ENCODE data around the gene MBNL3. TPM values are rescaled to one million over a fixed set of nuclear protein-coding genes. Genes with fewer than 3 reads are reported as not detected.

MBNL3 gene
- total and polyA plus RNA-seq, 2 donors: 11.5 to 44.1 TPM

DNA sequence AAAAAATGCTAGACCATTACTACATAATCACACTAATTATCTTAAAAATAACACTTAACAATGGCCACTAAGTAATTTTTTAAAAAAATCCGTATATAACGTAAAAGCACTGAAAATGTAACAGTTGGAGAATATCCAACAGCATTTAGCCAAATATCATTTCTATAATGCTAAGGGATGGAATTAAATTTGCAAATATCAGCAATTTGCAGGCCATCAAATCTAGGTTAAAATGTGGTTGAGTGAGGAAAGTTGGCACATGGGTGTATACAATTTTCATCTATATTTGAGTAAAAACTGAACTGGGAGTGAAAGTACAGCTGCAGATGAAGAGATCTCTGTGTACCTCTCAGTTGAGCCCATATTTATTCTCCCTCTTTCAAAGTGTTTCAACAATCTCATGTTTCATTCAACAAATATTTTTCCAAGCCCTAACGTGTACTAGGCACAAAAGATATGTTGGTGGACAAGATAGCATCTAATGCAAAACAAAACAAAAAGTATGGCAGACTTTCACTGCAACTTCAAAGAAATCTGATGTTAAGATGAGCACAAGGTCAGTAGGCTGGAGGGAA, 63.0 kb downstream of the MBNL3 start:
- DNase-seq (ENCODE audit: extremely low spot score): no peak
- H3K36me3 ChIP-seq (ENCODE audit: insufficient read depth): no peaks in the 10 kb centered on the region
- WGBS: 61% methylated on average over 3 of the region's 3 CpGs
- no peak overlapping the region for H3K27ac ChIP-seq (ENCODE audit: low read depth)
- H3K4me3 ChIP-seq (ENCODE audit: low read depth, low read length): no peak overlapping the region
- H3K4me1 ChIP-seq (ENCODE audit: insufficient read depth): no peaks in the 10 kb centered on the region

DNA sequence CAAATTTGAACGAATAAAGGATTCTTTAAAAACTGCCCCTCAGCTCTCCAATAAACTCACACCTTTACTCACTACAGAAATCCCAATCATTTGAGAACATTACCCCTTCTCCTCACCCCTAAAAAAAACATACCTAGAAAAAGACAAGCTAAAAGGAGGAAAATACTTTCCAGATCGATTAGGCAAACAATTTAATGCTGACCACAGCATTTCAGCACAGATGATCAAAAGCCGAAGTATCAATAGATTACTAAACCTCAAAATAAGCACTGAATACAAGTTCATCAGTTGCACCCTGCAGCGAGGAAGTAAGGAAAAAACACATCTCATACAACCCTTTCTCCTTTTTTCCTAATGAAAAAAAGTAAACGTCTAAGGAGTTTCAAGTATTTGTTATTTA, 65.5 kb downstream of the MBNL3 start:
- Histone ChIP-seq H3K4me3 (ENCODE audit: low read depth, low read length) (no peak overlapping the region), H3K27ac (ENCODE audit: low read depth) (no peak overlapping the region), H3K36me3 (ENCODE audit: insufficient read depth) (no peaks in the 10 kb centered on the region), H3K4me1 (ENCODE audit: insufficient read depth) (no peaks in the 10 kb centered on the region)
- DNase-seq (ENCODE audit: extremely low spot score): no peak
- WGBS: 48% methylated on average over 5 of the region's 5 CpGs

DNA sequence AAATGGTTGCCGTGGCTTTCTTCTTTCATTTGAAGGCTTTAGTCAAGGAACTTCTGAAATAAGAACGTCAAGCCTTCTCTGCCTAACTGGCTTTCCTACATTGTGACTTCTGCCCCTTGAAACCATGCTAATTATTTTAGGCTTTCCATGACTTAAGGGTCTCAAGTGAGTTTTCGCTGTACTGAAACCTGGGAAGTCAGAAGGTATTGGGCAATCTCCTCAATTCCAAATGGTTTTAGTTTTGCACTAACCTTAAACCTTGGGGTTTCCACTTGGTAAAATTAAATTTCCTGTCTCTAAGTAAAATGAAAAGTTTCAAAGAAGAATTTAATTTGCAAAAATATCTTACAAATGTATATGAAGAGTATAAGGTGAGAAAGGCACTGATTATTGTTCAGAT, 73.8 kb downstream of the MBNL3 start:
- WGBS: over 99% methylated on average over 3 of the region's 3 CpGs
- H3K4me3 ChIP-seq (ENCODE audit: low read depth, low read length): no peak overlapping the region
- no peaks in the 10 kb centered on the region for H3K36me3 ChIP-seq (ENCODE audit: insufficient read depth)
- no peak for DNase-seq (ENCODE audit: extremely low spot score)
- H3K27ac ChIP-seq (ENCODE audit: low read depth): no peak overlapping the region
- H3K4me1 ChIP-seq (ENCODE audit: insufficient read depth): no peaks in the 10 kb centered on the region

DNA sequence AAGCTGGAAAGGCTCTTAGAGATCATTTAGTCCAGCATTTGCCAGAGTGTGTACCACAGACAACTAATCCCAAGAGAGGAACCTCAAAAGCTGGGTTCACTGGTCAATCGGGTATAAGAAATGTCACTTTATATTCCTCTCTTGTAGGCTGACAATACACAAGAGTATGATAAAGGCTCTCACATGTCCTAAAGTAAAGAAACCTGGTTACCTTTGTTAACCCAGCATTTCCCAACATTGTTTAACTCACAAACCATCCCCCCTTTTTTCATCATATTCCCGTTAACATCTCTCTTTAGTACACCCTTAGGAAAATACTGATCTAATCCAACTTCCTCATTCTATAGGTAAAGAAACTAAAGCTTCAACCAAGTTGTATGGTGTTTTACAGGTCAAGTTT, 74.4 kb downstream of the MBNL3 start:
- no peak overlapping the region for H3K27ac ChIP-seq (ENCODE audit: low read depth)
- no peak overlapping the region for H3K4me3 ChIP-seq (ENCODE audit: low read depth, low read length)
- WGBS: 98% methylated on average over 2 of the region's 2 CpGs
- H3K36me3 ChIP-seq (ENCODE audit: insufficient read depth): no peaks in the 10 kb centered on the region
- no peaks in the 10 kb centered on the region for H3K4me1 ChIP-seq (ENCODE audit: insufficient read depth)
- DNase-seq (ENCODE audit: extremely low spot score): no peak

DNA sequence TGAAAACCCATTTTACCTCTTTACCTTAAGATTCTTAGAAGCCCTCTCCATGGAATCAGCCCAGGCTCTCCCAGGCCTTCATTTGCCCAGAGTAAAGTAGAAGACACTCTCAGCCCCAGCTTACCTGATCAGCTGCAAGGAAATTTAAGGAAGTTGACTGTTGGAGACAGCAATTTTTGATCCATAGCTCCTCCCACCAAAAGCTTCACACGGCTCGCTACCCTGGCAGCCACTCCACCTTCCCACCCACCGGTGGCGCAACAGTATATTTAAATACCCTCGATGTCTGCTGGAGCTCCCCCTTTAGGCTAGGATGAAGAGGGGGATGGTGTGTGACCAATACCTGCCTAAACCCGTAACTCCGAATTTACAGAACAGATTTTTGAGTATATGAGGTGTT, 75.4 kb downstream of the MBNL3 start:
- H3K27ac ChIP-seq (ENCODE audit: low read depth): no peak overlapping the region
- no peak overlapping the region for H3K4me3 ChIP-seq (ENCODE audit: low read depth, low read length)
- H3K4me1 ChIP-seq (ENCODE audit: insufficient read depth): no peaks in the 10 kb centered on the region
- DNase-seq (ENCODE audit: extremely low spot score): no peak
- H3K36me3 ChIP-seq (ENCODE audit: insufficient read depth): no peaks in the 10 kb centered on the region
- 66% methylated on average over 7 of the region's 7 CpGs for WGBS

DNA sequence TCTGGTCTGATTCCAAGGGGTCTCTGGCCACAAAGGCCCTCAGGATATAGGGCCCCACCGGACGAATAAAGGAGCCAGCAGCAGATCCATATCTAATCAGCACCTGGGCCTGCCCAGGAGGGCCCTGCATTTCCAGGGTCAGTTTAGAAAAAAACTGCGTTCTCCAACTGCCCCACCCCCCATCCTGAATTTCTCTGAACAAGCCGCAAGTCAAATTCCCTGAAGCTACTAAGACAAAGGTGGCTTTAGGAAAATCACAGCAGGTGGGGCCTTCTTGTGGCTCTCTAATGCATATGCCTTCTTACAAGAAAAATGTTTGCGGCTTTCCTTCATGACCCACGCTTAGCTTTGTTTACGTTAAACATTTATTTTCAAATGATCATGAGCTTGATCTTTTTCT, 76.6 kb downstream of the MBNL3 start:
- Histone ChIP-seq H3K4me3 (ENCODE audit: low read depth, low read length) (no peak overlapping the region), H3K4me1 (ENCODE audit: insufficient read depth) (no peaks in the 10 kb centered on the region), H3K27ac (ENCODE audit: low read depth) (no peak overlapping the region), H3K36me3 (ENCODE audit: insufficient read depth) (no peaks in the 10 kb centered on the region)
- 66% methylated on average over 7 of the region's 7 CpGs for WGBS
- no peak for DNase-seq (ENCODE audit: extremely low spot score)

DNA sequence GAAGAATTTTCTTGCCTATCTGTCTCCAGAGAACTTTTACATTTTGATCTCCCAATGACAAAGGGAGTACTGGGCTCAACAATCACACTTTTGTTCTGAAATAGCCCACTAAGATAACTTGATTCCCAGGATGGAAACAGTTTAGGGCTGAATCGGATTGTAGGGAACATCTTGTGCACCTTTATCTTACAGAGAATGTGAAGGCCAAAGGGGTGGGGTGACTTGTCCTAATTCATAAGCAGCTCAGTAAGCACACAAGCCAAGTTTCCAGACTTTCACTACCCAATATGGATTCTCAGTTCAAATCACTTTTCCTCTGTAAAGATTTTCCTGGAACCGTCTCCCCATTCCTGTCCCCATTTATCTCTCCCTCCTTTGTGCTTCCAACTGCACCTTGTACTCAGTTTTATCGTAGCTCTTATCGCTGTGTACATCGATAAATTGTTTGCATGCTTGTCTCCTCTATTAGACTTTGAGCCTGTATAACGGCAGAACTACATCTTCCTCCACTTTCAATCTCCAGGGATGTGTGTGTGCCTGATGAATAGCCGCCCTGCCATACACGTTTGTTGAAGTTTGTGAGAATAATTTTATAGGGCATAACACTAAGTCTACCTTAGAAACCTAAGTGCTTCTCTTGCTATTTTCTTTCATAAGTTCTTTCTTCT, 77.4 kb downstream of the MBNL3 start:
- Histone ChIP-seq H3K27ac (ENCODE audit: low read depth) (no peak overlapping the region), H3K4me1 (ENCODE audit: insufficient read depth) (no peaks in the 10 kb centered on the region), H3K36me3 (ENCODE audit: insufficient read depth) (no peaks in the 10 kb centered on the region), H3K4me3 (ENCODE audit: low read depth, low read length) (no peak overlapping the region)
- 38% methylated on average over 8 of the region's 8 CpGs for WGBS
- DNase-seq (ENCODE audit: extremely low spot score): no peak

DNA sequence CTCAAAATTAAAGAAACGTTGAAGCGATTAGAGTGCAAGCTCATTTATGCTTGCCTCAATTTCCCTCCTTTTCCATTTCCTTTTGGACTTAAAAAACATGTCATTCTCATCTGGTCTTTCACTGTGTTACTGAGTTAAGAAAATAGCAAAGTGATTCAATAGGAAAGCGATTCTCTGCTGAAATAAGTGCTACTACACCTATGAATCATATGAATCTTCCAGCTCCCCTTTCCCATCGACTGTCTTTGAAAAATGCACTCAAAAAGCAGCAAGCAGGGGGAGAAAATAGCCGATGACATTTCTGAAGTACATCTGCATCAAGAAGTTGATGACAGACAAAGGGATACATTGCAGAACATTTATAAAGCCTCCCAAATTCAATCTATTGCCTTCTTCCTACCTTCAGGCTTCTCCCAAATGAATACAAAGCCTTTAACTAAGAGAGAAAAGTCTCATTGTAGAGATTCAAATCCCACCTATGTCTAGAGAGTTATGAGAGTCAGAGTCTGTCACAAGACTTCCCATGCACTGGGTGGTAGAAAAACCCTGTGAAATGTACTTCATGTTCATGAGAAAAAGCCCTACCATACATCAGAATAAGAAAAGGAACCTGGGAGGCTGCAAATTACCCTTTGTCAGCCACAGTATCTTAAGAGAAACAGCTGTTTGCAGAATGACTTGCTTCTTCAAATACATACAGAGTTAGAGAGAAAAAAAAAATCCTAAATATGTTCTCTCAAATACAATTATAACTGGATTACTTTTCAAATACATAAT, 78.9 kb downstream of the MBNL3 start:
- H3K4me3 ChIP-seq (ENCODE audit: low read depth, low read length): no peak overlapping the region
- WGBS: 51% methylated on average over 5 of the region's 5 CpGs
- no peak overlapping the region for H3K27ac ChIP-seq (ENCODE audit: low read depth)
- no peak for DNase-seq (ENCODE audit: extremely low spot score)
- H3K36me3 ChIP-seq (ENCODE audit: insufficient read depth): no peaks in the 10 kb centered on the region
- no peaks in the 10 kb centered on the region for H3K4me1 ChIP-seq (ENCODE audit: insufficient read depth)

DNA sequence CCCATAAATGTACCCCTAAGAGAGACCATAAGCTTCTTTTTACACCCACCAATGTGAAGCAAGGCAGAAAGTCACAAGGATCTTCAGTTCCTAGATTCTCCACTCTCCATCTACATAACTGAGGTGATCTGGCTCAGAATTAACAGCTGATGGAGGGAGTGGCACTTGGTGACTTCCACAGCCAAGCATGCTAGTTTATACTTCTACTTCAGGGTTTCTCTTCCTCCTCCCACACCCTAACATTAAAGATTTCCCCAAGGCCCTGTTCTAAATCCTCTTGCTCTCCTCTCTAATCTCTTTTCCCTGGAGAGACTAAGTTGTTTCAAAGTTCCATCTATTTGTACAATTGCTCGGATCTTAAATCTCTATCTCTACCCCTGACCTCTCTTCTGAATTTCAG, 81.1 kb downstream of the MBNL3 start:
- 21% methylated on average over 1 of the region's 1 CpG for WGBS
- Histone ChIP-seq H3K4me3 (ENCODE audit: low read depth, low read length) (no peak overlapping the region), H3K36me3 (ENCODE audit: insufficient read depth) (no peaks in the 10 kb centered on the region), H3K4me1 (ENCODE audit: insufficient read depth) (no peaks in the 10 kb centered on the region), H3K27ac (ENCODE audit: low read depth) (no peak overlapping the region)
- no peak for DNase-seq (ENCODE audit: extremely low spot score)

DNA sequence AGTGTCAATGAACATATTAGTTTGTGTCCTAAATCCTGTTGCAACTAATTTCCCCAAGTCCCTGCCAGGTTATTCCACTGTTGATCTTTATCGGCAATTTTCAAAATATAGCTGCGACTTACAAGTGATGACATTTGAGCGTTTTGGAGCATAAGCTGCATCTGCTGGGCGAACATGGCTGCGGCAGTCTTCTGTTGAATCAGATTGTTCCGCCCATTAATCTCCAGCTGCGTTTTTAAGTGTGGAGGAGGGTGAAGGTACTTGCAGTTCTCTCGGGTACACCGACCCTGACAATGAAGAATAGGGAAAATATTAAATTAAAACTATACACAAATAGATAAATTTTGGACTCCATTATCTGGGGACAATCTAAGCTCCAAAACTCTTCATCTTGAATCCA, 82.7 kb downstream of the MBNL3 start:
- DNase-seq (ENCODE audit: extremely low spot score): no peak
- WGBS: 96% methylated on average over 9 of the region's 9 CpGs
- Histone ChIP-seq H3K4me3 (ENCODE audit: low read depth, low read length) (no peak overlapping the region), H3K4me1 (ENCODE audit: insufficient read depth) (no peaks in the 10 kb centered on the region), H3K27ac (ENCODE audit: low read depth) (no peak overlapping the region), H3K36me3 (ENCODE audit: insufficient read depth) (no peaks in the 10 kb centered on the region)

DNA sequence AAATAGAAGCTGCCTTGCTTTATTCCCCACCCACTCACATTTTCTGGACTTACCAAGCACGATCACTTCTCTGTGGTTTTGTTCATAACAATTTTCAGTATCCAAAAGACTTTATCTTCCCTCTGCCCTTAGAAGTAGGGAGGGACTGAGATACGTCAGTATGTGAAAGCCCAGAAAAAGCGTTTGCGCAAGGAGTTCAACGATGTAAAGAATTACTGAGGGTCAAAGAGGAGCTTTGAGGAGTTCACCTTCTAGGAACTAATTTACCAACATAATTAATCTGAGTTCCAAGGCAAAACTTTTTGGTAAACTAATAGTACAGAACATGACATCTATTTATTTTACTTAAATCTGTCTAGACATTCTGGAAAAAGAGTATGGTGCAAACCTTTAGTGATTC, 84.6 kb downstream of the MBNL3 start:
- DNase-seq (ENCODE audit: extremely low spot score): no peak
- WGBS: 86% methylated on average over 5 of the region's 5 CpGs
- H3K4me3 ChIP-seq (ENCODE audit: low read depth, low read length): no peak overlapping the region

DNA sequence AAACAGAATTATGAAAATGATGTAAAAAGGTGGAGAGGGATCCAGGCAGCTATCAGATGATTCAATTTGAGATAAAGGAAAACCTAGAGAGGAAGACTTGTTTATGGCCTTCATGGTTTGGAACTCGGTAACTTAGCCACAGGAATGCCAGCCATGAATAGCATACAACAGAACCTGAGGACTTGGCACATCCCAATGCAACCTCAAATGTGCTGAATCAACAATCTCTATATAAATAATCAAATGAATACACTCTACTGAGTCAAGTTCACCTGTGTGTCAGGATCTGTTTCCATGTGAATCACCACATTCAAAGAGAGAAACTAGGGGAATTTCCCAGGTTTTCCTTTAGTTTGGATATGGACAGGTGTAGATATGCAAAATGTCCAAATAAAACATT, 86.9 kb downstream of the MBNL3 start:
- no peak for DNase-seq (ENCODE audit: extremely low spot score)
- no peaks in the 10 kb centered on the region for H3K36me3 ChIP-seq (ENCODE audit: insufficient read depth)
- no peak overlapping the region for H3K4me3 ChIP-seq (ENCODE audit: low read depth, low read length)
- H3K4me1 ChIP-seq (ENCODE audit: insufficient read depth): no peaks in the 10 kb centered on the region
- 53% methylated on average over 1 of the region's 1 CpG for WGBS
- H3K27ac ChIP-seq (ENCODE audit: low read depth): no peak overlapping the region

More for the DNA sequence above, 84.6 kb downstream of the MBNL3 start:
- Histone ChIP-seq H3K4me1 (ENCODE audit: insufficient read depth) (no peaks in the 10 kb centered on the region), H3K27ac (ENCODE audit: low read depth) (no peak overlapping the region), H3K36me3 (ENCODE audit: insufficient read depth) (no peaks in the 10 kb centered on the region)

DNA sequence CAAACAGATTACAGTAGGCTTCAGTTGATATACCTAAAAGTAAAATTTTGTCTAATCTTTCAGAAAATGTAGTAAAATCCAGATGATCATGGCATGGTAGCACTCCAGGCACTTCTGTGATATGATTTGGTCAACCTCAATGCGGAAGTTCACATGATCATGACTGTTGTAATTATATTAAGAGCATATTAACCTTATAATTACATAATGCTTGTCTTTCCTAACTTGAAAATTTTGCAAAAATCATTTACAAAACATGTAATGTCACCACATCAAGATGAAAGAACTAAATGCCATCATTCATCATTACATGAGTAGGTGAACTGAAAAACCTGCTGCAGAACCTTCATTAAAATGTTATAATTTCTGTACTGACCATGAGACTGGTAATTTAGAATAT, 88.1 kb downstream of the MBNL3 start:
- Histone ChIP-seq H3K4me1 (ENCODE audit: insufficient read depth) (no peaks in the 10 kb centered on the region), H3K36me3 (ENCODE audit: insufficient read depth) (no peaks in the 10 kb centered on the region), H3K4me3 (ENCODE audit: low read depth, low read length) (no peak overlapping the region), H3K27ac (ENCODE audit: low read depth) (no peak overlapping the region)
- WGBS: 98% methylated on average over 1 of the region's 1 CpG
- no peak for DNase-seq (ENCODE audit: extremely low spot score)

DNA sequence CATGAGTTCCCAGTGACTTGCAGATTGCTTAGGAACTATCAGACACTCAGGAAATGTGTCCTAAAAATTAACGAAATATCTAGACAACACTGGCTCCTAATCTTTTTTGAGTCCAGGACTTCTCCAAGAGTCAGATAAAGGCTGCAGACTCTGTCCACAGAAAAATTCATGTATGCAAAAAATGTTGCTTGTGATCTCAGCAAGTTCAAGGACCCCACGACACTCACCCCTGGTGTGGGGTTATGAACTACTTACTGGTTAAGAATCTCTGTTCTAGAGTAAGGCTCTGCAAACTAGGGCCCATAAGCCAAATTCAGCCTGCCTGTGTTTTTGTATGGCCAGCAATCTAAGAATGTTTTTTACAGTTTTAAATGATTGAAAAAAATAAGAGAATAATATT, 93.2 kb downstream of the MBNL3 start:
- H3K4me1 ChIP-seq (ENCODE audit: insufficient read depth): no peaks in the 10 kb centered on the region
- H3K27ac ChIP-seq (ENCODE audit: low read depth): no peak overlapping the region
- WGBS: 53% methylated on average over 2 of the region's 2 CpGs
- H3K36me3 ChIP-seq (ENCODE audit: insufficient read depth): no peaks in the 10 kb centered on the region
- DNase-seq (ENCODE audit: extremely low spot score): no peak
- no peak overlapping the region for H3K4me3 ChIP-seq (ENCODE audit: low read depth, low read length)
